NB4 (cell line): ENCODE data around the gene DACT3.

Experiments used
- CTCF ChIP-seq: IDR thresholded peaks from one replicate; pipeline ENCODE4 v1.5.1; 2012; ENCODE audit warnings: low read depth, low read length
- MAX ChIP-seq: IDR thresholded peaks from 2 replicates; pipeline ENCODE4 v1.6.1; 2011; ENCODE audit warnings: low read depth, low read length

GRCh38 chr19:46618670-46619231 lies 42.2 kb downstream of the DACT3 start:
- TF ChIP-seq CTCF (no peak), MAX (no peak)
